ENCODE measurements around the gene PAPOLG.

Gene PAPOLG

GRCh38 chr2:60759654-60760053 is 3.6 kb downstream of the PAPOLG start:
- no peak for TF ChIP-seq CTCF (IDR thresholded peaks at IDR 0.05)
- Mint-ChIP-seq H3K27me3 (ENCODE audit: low read depth, poor library complexity) (no peaks in the 10 kb centered on the region), H3K9me3 (no peaks in the 10 kb centered on the region), H3K4me3 (no peak overlapping the region), H3K4me1 (peaks cover 22% of the 10 kb centered on the region), H3K27ac (no peak overlapping the region), H3K36me3 (ENCODE audit: low read depth) (peaks cover 49% of the 10 kb centered on the region)
- no peak for DNase-seq

- Mint-ChIP-seq H3K4me3 (no peak overlapping the region), H3K4me1 (no peaks in the 10 kb centered on the region), H3K27ac (peak overlapping the region; percentile 57), H3K9me3 (no peaks in the 10 kb centered on the region), H3K27me3 (ENCODE audit: low read depth, poor library complexity) (no peaks in the 10 kb centered on the region), H3K36me3 (ENCODE audit: low read depth) (peaks cover 81% of the 10 kb centered on the region)
- no peak for DNase-seq
- no peak for TF ChIP-seq CTCF (IDR thresholded peaks at IDR 0.05)
Observed at GRCh38 chr2:60764736-60765534, 8.9 kb downstream of the PAPOLG start.

- Mint-ChIP-seq H3K4me1 (no peaks in the 10 kb centered on the region), H3K27ac (no peak overlapping the region), H3K36me3 (ENCODE audit: low read depth) (peaks cover 79% of the 10 kb centered on the region), H3K9me3 (no peaks in the 10 kb centered on the region), H3K27me3 (ENCODE audit: low read depth, poor library complexity) (no peaks in the 10 kb centered on the region), H3K4me3 (no peak overlapping the region)
- no peak for DNase-seq
- no peak for TF ChIP-seq CTCF (IDR thresholded peaks at IDR 0.05)
Observed at GRCh38 chr2:60766283-60766682, 10.2 kb downstream of the PAPOLG start.

- no peak for DNase-seq
- Mint-ChIP-seq H3K27me3 (ENCODE audit: low read depth, poor library complexity) (no peaks in the 10 kb centered on the region), H3K4me3 (no peak overlapping the region), H3K4me1 (no peaks in the 10 kb centered on the region), H3K9me3 (no peaks in the 10 kb centered on the region), H3K27ac (no peak overlapping the region), H3K36me3 (ENCODE audit: low read depth) (peaks cover 75% of the 10 kb centered on the region)
- no peak for TF ChIP-seq CTCF (IDR thresholded peaks at IDR 0.05)
Observed at GRCh38 chr2:60771508-60771907, 15.4 kb downstream of the PAPOLG start.

- Mint-ChIP-seq H3K9me3 (no peaks in the 10 kb centered on the region), H3K36me3 (ENCODE audit: low read depth) (peaks cover 76% of the 10 kb centered on the region), H3K27ac (no peak overlapping the region), H3K27me3 (ENCODE audit: low read depth, poor library complexity) (no peaks in the 10 kb centered on the region), H3K4me3 (no peak overlapping the region), H3K4me1 (no peaks in the 10 kb centered on the region)
- no peak for TF ChIP-seq CTCF (IDR thresholded peaks at IDR 0.05)
- no peak for DNase-seq
Observed at GRCh38 chr2:60775048-60775639, 19.1 kb downstream of the PAPOLG start.

- no peak for DNase-seq
- H3K4me3 Mint-ChIP-seq, result no peak overlapping the region
- no peaks in the 10 kb centered on the region for H3K9me3 Mint-ChIP-seq
- no peaks in the 10 kb centered on the region for H3K27me3 Mint-ChIP-seq (ENCODE audit: low read depth, poor library complexity)
- TF ChIP-seq CTCF (IDR thresholded peaks at IDR 0.05), result no peak
- H3K4me1 Mint-ChIP-seq, result no peaks in the 10 kb centered on the region
- no peak overlapping the region for H3K27ac Mint-ChIP-seq
- peaks cover 69% of the 10 kb centered on the region for H3K36me3 Mint-ChIP-seq (ENCODE audit: low read depth)
Observed at GRCh38 chr2:60778352-60778751, 22.3 kb downstream of the PAPOLG start.

All from nephron progenitor cell (in vitro differentiated cells).